Left ventricle myocardium inferior (tissue), 1 donor: ENCODE measurements around the gene RUBCN. TPM values are rescaled to one million over a fixed set of nuclear protein-coding genes. Genes with fewer than 3 reads are reported as not detected.

Experiments
- DNase-seq: peaks from one replicate; pipeline ENCODE4 v3.0.0-alpha.2; 2020
- H3K27ac ChIP-seq: fragments of 200-600 bp; replicated peaks from 2 replicates; pipeline ENCODE4 v1.8.0; 2021
- H3K27me3 ChIP-seq: fragments of 200-600 bp; 2 replicates; pipeline ENCODE4 v1.8.0; 2021; ENCODE audit warnings: low read depth
- H3K36me3 ChIP-seq: fragments of 200-600 bp; 2 replicates; pipeline ENCODE4 v1.8.0; 2021
- H3K4me1 ChIP-seq: fragments of 200-600 bp; 2 replicates; pipeline ENCODE4 v1.8.0; 2021
- H3K4me3 ChIP-seq: fragments of 200-600 bp; 2 replicates; pipeline ENCODE4 v1.8.0; 2021; ENCODE audit warnings: mild to moderate bottlenecking, moderate library complexity
- H3K9me3 ChIP-seq: fragments of 200-600 bp; replicated peaks from 2 replicates; pipeline ENCODE4 v1.8.0; 2021
- intact Hi-C: fragments of 100-400 bp; cut with micrococcal nuclease; formaldehyde crosslinking; loops from one replicate; pipeline ENCODE4 v1.11.0; 2022
- total RNA-seq: library from RNA; stranded (reverse); fragmentation: NEBNext Ultra II Directional; extraction: Animal tissue kit (Norgen Biotek cat#: 25700); gene quantifications from one replicate; pipeline ENCODE4 v1.2.1, GENCODE V29; 2021
- TF ChIP-seq, protein P1 (sequence below): fragments of 200-600 bp; IDR thresholded peaks from 2 replicates; pipeline ENCODE4 v1.8.0; 2021; ENCODE audit warnings: antibody characterized with exemption, mild to moderate bottlenecking, borderline replicate concordance
- donor health status: DM: no; HTN: yes; CAD: no; lungs with severe emphysema.

Gene RUBCN
- total RNA-seq, 1 donor from 2014 or later: 23.3 TPM

DNA sequence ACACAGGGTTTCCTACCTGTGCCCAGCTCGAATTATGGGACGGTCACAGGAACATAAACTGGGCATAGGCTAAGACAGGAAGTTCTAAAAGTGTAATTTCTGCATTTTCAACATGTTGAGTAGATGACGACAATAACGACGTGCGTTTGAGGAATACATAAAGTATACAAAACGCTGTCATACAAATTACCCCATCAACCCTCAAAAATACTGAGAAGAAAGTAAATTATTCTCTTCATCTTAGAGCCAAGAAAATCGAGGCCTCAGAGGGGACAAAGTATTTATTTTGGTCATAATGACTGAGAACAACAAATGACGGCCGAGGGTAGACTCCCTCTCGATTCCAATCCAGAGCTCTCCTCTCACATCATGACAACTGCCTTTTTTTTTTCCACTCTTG is 60.8 kb downstream of the RUBCN start:
- TF ChIP-seq, protein P1, sequence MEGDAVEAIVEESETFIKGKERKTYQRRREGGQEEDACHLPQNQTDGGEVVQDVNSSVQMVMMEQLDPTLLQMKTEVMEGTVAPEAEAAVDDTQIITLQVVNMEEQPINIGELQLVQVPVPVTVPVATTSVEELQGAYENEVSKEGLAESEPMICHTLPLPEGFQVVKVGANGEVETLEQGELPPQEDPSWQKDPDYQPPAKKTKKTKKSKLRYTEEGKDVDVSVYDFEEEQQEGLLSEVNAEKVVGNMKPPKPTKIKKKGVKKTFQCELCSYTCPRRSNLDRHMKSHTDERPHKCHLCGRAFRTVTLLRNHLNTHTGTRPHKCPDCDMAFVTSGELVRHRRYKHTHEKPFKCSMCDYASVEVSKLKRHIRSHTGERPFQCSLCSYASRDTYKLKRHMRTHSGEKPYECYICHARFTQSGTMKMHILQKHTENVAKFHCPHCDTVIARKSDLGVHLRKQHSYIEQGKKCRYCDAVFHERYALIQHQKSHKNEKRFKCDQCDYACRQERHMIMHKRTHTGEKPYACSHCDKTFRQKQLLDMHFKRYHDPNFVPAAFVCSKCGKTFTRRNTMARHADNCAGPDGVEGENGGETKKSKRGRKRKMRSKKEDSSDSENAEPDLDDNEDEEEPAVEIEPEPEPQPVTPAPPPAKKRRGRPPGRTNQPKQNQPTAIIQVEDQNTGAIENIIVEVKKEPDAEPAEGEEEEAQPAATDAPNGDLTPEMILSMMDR: no peak
- DNase-seq: no peak
- intact Hi-C loops: no loop called here
- no peak overlapping the region for H3K27ac ChIP-seq
- H3K4me3 ChIP-seq: no peak overlapping the region
- H3K36me3 ChIP-seq: peaks cover 70% of the 10 kb centered on the region
- H3K4me1 ChIP-seq: peaks cover 5% of the 10 kb centered on the region
- no peaks in the 10 kb centered on the region for H3K9me3 ChIP-seq
- no peaks in the 10 kb centered on the region for H3K27me3 ChIP-seq

GRCh38 chr3:197675563-197675860 is 61.2 kb downstream of the RUBCN start:
- DNase-seq: no peak
- H3K36me3 ChIP-seq: peaks cover 69% of the 10 kb centered on the region
- no peak overlapping the region for H3K27ac ChIP-seq
- intact Hi-C loops: no loop called here
- no peaks in the 10 kb centered on the region for H3K27me3 ChIP-seq
- H3K4me1 ChIP-seq: peaks cover 5% of the 10 kb centered on the region
- TF ChIP-seq, protein P1: no peak
- no peaks in the 10 kb centered on the region for H3K9me3 ChIP-seq
- no peak overlapping the region for H3K4me3 ChIP-seq

DNA sequence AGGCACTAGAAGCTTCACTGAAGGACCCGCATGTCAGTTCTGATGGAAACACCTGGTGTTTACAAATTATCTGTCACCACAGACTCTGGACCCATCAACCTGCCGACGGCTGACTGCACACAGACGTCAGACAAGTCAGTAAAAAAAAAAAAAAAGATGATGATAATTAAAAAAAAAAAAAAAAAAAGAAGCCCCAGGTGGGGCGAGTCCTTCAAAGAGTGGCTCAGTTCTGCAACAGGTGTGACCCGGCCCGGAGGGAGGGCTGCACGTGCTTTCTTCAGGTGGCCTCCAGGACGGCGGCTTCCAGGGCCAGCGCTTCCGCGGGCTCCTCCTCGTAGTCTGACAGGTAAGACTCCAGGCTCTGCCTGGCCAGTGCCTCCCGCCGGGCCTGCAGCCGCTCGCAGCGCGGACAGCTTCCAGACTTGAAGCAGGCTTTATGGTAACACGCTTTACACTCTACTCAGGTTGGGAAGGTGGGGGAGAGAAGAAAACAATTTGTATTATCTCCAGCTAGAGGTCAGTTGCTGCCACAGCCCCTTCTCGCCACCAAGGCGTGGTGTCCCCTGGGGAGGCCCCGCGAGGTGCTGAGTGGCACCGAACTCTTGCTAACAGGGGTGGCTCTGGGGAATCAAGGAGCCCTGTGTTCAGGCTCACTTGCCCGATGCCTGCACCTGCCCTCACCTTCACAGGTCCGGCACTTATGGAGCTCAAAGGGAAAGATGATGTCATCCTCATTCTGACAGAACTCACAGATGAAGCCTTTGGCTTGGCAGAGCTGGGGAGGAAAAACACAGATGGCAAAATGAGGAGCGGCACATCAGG is 61.8 kb downstream of the RUBCN start:
- TF ChIP-seq, protein P1: no peak
- Histone ChIP-seq H3K4me3 (no peak overlapping the region), H3K4me1 (peaks cover 5% of the 10 kb centered on the region), H3K36me3 (peaks cover 68% of the 10 kb centered on the region), H3K27ac (no peak overlapping the region), H3K9me3 (no peaks in the 10 kb centered on the region), H3K27me3 (no peaks in the 10 kb centered on the region)
- no peak for DNase-seq
- intact Hi-C loops: no loop called here

GRCh38 chr3:197673170-197673569 is 63.5 kb downstream of the RUBCN start:
- no peak for DNase-seq
- Histone ChIP-seq H3K4me3 (no peak overlapping the region), H3K27ac (no peak overlapping the region), H3K27me3 (no peaks in the 10 kb centered on the region), H3K4me1 (peaks cover 5% of the 10 kb centered on the region), H3K36me3 (peaks cover 68% of the 10 kb centered on the region), H3K9me3 (no peaks in the 10 kb centered on the region)
- intact Hi-C loops: no loop called here
- TF ChIP-seq, protein P1: no peak

- intact Hi-C loops: no loop called here
Measured at GRCh38 chr3:197670361-197670760, 66.3 kb downstream of the RUBCN start.

More at GRCh38 chr3:197670361-197670760, 66.3 kb downstream of the RUBCN start:
- Histone ChIP-seq H3K36me3 (peaks cover 45% of the 10 kb centered on the region), H3K27me3 (no peaks in the 10 kb centered on the region), H3K9me3 (no peaks in the 10 kb centered on the region), H3K4me3 (no peak overlapping the region), H3K4me1 (no peaks in the 10 kb centered on the region), H3K27ac (no peak overlapping the region)
- TF ChIP-seq, protein P1: no peak
- DNase-seq: no peak
